Mesendoderm (in vitro differentiated cells): Measurements from ENCODE around the gene MKNK1.

Experiments used
- DNase-seq: peaks from one replicate; pipeline ENCODE4 v3.0.0; 2013
- H2AK5ac ChIP-seq: 2 replicates; pipeline ENCODE4 v1.6.1; 2013; ENCODE audit warnings: low read length, inconsistent platforms
- H2BK120ac ChIP-seq: 2 replicates; pipeline ENCODE4 v1.6.1; 2013; ENCODE audit warnings: low read depth, mild to moderate bottlenecking, low read length, moderate library complexity, mixed read lengths
- H2BK15ac ChIP-seq: replicated peaks from 2 replicates; pipeline ENCODE4 v1.6.1; 2013; ENCODE audit warnings: low read depth, mild to moderate bottlenecking, moderate library complexity
- H2BK5ac ChIP-seq: 2 replicates; pipeline ENCODE4 v1.6.1; 2013; ENCODE audit warnings: low read length, inconsistent platforms
- H3K18ac ChIP-seq: 2 replicates; pipeline ENCODE4 v1.6.1; 2013; ENCODE audit warnings: mild to moderate bottlenecking, low read length, mixed read lengths
- H3K23ac ChIP-seq: one replicate; pipeline ENCODE4 v1.6.1; 2013; ENCODE audit warnings: low read length
- H3K27ac ChIP-seq: 2 replicates; pipeline ENCODE4 v1.5.1; 2013; ENCODE audit warnings: low read depth, mild to moderate bottlenecking, inconsistent platforms, low read length, moderate library complexity
- H3K27me3 ChIP-seq: 2 replicates; pipeline ENCODE4 v1.6.1; 2013; ENCODE audit warnings: low read length, control low read depth, mild to moderate bottlenecking, inconsistent platforms; ENCODE audit not compliant: insufficient read depth, poor library complexity
- H3K36me3 ChIP-seq: 2 replicates; pipeline ENCODE4 v1.6.1; 2013; ENCODE audit warnings: low read length, inconsistent platforms; ENCODE audit not compliant: control insufficient read depth, insufficient read depth
- H3K4ac ChIP-seq: one replicate; pipeline ENCODE4 v1.6.1; 2013; ENCODE audit warnings: low read depth, mild to moderate bottlenecking, low read length, moderate library complexity
- H3K4me1 ChIP-seq: 2 replicates; pipeline ENCODE4 v1.6.1; 2013; ENCODE audit warnings: low read depth, low read length, inconsistent platforms; ENCODE audit not compliant: control insufficient read depth
- H3K4me2 ChIP-seq: 2 replicates; pipeline ENCODE4 v1.6.1; 2013; ENCODE audit warnings: low read length
- H3K4me3 ChIP-seq: 2 replicates; pipeline ENCODE4 v1.5.1; 2013; ENCODE audit warnings: mild to moderate bottlenecking, low read length
- H3K56ac ChIP-seq: one replicate; pipeline ENCODE4 v1.6.1; 2013; ENCODE audit warnings: low read length
- H3K79me1 ChIP-seq: 2 replicates; pipeline ENCODE4 v1.6.1; 2013; ENCODE audit warnings: low read length, inconsistent platforms
- H3K79me2 ChIP-seq: 2 replicates; pipeline ENCODE4 v1.6.1; 2013; ENCODE audit warnings: mild to moderate bottlenecking, low read length; ENCODE audit not compliant: control insufficient read depth, insufficient read depth
- H3K9ac ChIP-seq: 2 replicates; pipeline ENCODE4 v1.6.1; 2013; ENCODE audit warnings: low read length, inconsistent platforms
- H4K5ac ChIP-seq: one replicate; pipeline ENCODE4 v1.6.1; 2013; ENCODE audit warnings: low read length
- H4K8ac ChIP-seq: one replicate; pipeline ENCODE4 v1.6.1; 2013; ENCODE audit warnings: low read depth, mild to moderate bottlenecking, control low read depth, low read length, moderate library complexity
- WGBS: extraction: QIAGEN DNeasy Blood & Tissue Kit; methylation state at CpG from one replicate; pipeline ENCODE4 v1.1.7; 2013; ENCODE audit warnings: low lambda C conversion rate, missing lambda C conversion rate; ENCODE audit not compliant: insufficient coverage; ENCODE audit errors: extremely low coverage; 5-methylcytosine and 5-hydroxymethylcytosine counted together

The MKNK1 gene

GRCh38 chr1:46526013-46526690 is 77.9 kb downstream of the MKNK1 start:
- no peak for DNase-seq
- Histone ChIP-seq H3K4ac (no peak overlapping the region), H3K4me2 (no peak overlapping the region), H3K79me1 (no peaks in the 10 kb centered on the region), H3K79me2 (no peaks in the 10 kb centered on the region), H3K36me3 (no peaks in the 10 kb centered on the region), H3K18ac (no peak overlapping the region), H3K4me3 (no peak overlapping the region), H3K9ac (no peak overlapping the region), H2BK5ac (no peak overlapping the region), H3K56ac (no peak overlapping the region), H3K27me3 (no peaks in the 10 kb centered on the region), H3K27ac (no peak overlapping the region), H3K4me1 (peaks cover 16% of the 10 kb centered on the region), H4K8ac (no peak overlapping the region), H3K23ac (no peak overlapping the region), H4K5ac (no peak overlapping the region), H2AK5ac (no peak overlapping the region), H2BK120ac (no peak overlapping the region), H2BK15ac (no peak overlapping the region)
- no CpG with 5 or more reads among the region's 17 CpGs for WGBS

DNA sequence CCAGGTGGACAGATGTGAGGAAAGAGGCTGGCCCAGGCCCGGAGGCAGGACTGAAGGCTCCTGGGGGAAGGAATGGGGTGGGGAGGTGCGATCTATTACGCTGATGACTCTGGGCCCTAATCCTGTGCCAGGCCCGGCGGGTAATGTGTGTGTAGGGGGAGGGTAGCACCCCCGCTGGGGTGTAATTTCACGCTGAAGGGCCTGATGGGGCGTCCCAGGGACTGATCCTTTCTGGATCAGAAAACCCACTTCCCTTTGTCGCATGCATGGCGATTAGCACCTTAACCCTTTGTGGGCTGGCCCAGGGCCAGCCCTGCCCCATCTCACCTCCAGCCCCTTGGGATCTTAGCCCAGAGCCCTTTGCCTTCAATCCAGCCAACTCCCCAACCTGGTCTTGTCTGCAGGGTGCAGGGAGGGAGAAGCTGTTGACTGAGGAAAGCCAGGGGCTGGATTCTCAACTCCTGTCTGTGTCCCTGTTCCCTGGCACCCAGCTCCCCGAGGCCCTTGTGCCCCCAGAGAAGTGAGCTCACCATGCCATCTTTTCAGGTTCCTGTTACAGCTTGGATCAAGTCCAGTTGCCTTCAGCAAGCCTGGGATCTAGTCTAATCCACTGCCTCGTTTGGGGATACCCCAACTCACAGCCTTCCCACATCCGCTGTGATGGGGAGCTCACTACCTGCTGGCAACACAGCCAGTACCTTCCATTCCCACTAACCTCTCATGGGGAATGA is 78.7 kb downstream of the MKNK1 start:
- H3K23ac ChIP-seq: no peak overlapping the region
- H3K4ac ChIP-seq: no peak overlapping the region
- no peaks in the 10 kb centered on the region for H3K79me1 ChIP-seq
- no peak overlapping the region for H4K8ac ChIP-seq
- H3K4me2 ChIP-seq: no peak overlapping the region
- no peak overlapping the region for H4K5ac ChIP-seq
- no peaks in the 10 kb centered on the region for H3K27me3 ChIP-seq
- peaks cover 13% of the 10 kb centered on the region for H3K4me1 ChIP-seq
- H3K56ac ChIP-seq: no peak overlapping the region
- H3K4me3 ChIP-seq: no peak overlapping the region
- H3K27ac ChIP-seq: no peak overlapping the region
- H2BK5ac ChIP-seq: no peak overlapping the region
- no peak overlapping the region for H2BK15ac ChIP-seq
- H2BK120ac ChIP-seq: no peak overlapping the region
- no peak for DNase-seq
- H3K18ac ChIP-seq: no peak overlapping the region
- no peaks in the 10 kb centered on the region for H3K36me3 ChIP-seq
- no peaks in the 10 kb centered on the region for H3K79me2 ChIP-seq
- no peak overlapping the region for H2AK5ac ChIP-seq
- H3K9ac ChIP-seq: no peak overlapping the region
- WGBS: no CpG with 5 or more reads among the region's 13 CpGs

- Histone ChIP-seq H3K18ac (no peak overlapping the region), H3K4me1 (peaks cover 16% of the 10 kb centered on the region), H3K9ac (no peak overlapping the region), H4K8ac (no peak overlapping the region), H3K56ac (no peak overlapping the region), H3K23ac (no peak overlapping the region), H3K4me2 (no peak overlapping the region), H2BK5ac (no peak overlapping the region), H2AK5ac (no peak overlapping the region), H3K79me2 (no peaks in the 10 kb centered on the region), H3K27ac (no peak overlapping the region), H3K4me3 (no peak overlapping the region), H4K5ac (no peak overlapping the region), H3K27me3 (no peaks in the 10 kb centered on the region), H2BK15ac (no peak overlapping the region), H3K4ac (no peak overlapping the region), H3K79me1 (no peaks in the 10 kb centered on the region), H2BK120ac (no peak overlapping the region), H3K36me3 (no peaks in the 10 kb centered on the region)
- no CpG with 5 or more reads among the region's 5 CpGs for WGBS
- no peak for DNase-seq
Observed at GRCh38 chr1:46524843-46525242, 79.2 kb downstream of the MKNK1 start.

DNA sequence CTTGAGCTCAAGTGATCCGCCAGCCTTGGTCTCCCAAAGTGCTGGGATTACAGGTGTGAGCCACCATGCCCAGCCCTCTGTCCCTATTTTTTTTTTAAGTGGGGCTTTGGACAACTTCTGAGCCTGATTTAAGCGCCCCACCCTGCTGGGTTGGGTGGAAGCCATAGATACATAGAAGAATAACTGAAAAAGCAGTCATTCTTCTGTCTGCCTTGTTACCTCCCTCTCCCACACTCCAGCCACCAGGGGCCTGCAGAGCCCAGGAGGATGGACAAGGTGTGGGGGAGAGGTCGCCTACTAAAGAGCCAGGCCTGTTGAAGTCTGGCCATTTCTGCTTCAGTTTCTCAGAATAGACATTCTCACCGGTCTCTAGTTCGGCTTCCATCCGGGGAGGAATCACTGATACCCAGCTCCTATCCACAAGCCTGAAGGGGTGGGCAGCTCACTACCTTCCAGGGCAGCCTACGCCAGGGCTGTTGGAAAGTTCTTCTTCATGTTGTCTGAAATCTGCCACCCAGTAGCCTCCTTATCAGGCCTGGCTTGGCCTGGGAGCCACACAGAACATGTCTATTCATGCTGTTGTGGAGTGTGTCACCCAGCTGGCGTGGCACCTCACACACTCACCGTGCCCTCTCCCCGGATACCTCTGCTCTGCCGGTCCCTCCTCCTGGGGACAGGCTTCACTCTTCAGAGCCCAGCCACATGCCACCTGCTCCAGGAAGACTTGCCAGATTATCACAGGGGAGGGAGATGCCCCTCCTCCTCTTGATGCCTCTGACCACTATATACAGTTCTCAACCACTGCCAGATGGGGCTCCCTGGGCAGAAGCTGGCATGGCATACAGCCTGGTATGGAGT is 80.3 kb downstream of the MKNK1 start:
- Histone ChIP-seq H3K9ac (no peak overlapping the region), H2BK15ac (no peak overlapping the region), H2BK120ac (no peak overlapping the region), H2AK5ac (no peak overlapping the region), H4K8ac (no peak overlapping the region), H3K56ac (no peak overlapping the region), H3K4ac (no peak overlapping the region), H3K79me2 (no peaks in the 10 kb centered on the region), H3K18ac (no peak overlapping the region), H3K23ac (no peak overlapping the region), H2BK5ac (no peak overlapping the region), H3K27ac (no peak overlapping the region), H3K4me1 (peaks cover 16% of the 10 kb centered on the region), H3K79me1 (no peaks in the 10 kb centered on the region), H3K36me3 (no peaks in the 10 kb centered on the region), H3K4me2 (no peak overlapping the region), H3K27me3 (no peaks in the 10 kb centered on the region), H4K5ac (no peak overlapping the region), H3K4me3 (no peak overlapping the region)
- WGBS: no CpG with 5 or more reads among the region's 11 CpGs
- DNase-seq: no peak

GRCh38 chr1:46522969-46523320 is 81.1 kb downstream of the MKNK1 start:
- no peaks in the 10 kb centered on the region for H3K27me3 ChIP-seq
- no peak overlapping the region for H2AK5ac ChIP-seq

More at GRCh38 chr1:46522969-46523320, 81.1 kb downstream of the MKNK1 start:
- Histone ChIP-seq H3K36me3 (no peaks in the 10 kb centered on the region), H2BK120ac (no peak overlapping the region), H3K27ac (no peak overlapping the region), H3K79me1 (no peaks in the 10 kb centered on the region), H3K23ac (no peak overlapping the region), H3K4me1 (peaks cover 18% of the 10 kb centered on the region), H3K9ac (no peak overlapping the region), H2BK5ac (no peak overlapping the region), H3K4ac (no peak overlapping the region), H3K18ac (no peak overlapping the region), H3K79me2 (no peaks in the 10 kb centered on the region), H2BK15ac (no peak overlapping the region), H4K5ac (no peak overlapping the region), H3K4me2 (no peak overlapping the region), H3K4me3 (no peak overlapping the region), H3K56ac (no peak overlapping the region), H4K8ac (no peak overlapping the region)
- no peak for DNase-seq
- no CpG with 5 or more reads among the region's 13 CpGs for WGBS
